ENCODE measurements around the gene CEACAM16.
"Not testable (repeated sequence)": the region's sequence is repeated elsewhere in the genome, so short reads cannot be mapped to it uniquely, and the experiment has no call there.

The CEACAM16 gene

DNA sequence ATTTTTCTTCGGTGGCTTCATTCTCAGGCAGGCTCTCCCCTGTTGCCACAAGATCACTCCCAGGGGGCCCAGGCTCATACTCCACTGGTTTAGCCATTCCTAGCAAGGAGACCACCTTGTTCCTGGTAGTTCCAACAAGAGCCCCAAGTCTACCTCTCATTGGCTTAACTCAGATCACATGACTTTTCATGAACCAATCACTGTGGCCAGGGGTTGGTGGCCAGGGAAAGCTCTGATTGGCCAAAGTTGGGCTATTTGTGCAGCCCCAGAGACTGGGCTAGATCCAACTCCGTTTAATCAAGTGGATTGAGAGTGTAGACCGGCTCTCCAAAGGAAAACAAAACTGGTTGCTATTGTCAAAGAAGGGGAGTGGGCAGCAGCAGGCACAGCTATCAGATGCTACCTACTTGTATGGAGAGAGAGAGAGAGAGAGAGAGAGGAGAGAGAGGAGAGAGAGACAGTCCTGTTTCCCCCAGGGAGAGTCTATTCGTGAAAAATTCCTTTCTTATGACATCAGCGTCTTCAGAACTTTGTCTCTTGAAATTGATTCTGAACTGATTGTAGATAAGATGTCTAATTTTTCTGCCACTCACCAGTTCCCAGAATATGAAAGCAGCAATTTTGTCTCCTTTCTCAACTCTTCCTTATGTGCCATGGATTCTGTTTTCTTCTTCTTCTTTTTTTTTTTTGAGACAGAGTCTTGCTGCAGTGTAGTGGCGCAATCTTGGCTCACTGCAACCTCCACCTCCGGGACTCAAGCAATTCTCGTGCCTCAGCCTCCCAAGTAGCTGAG is 21.7 kb upstream of the CEACAM16 start:
- DNase-seq (ENCODE audit: low read depth): no peak

DNA sequence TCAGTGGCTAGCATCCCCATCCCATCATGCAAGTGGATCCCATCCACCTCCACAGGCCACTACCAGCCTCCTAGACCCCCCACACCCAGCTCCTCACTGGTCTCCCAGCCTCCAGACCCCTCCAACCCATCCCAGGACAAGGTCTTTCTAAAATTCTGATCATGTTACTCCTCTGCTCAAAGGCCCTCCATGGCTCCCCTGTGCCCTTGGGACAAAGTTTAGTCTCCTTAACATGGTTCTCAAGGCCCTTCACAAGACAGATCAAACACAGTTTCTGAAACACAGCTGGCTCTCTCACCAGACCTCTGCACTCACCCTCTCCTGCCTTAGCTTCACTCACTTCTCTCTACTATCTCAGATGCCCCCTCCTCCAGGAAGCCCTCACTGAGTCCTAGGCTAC is 18.4 kb upstream of the CEACAM16 start:
- no peak for DNase-seq (ENCODE audit: low read depth)

DNA sequence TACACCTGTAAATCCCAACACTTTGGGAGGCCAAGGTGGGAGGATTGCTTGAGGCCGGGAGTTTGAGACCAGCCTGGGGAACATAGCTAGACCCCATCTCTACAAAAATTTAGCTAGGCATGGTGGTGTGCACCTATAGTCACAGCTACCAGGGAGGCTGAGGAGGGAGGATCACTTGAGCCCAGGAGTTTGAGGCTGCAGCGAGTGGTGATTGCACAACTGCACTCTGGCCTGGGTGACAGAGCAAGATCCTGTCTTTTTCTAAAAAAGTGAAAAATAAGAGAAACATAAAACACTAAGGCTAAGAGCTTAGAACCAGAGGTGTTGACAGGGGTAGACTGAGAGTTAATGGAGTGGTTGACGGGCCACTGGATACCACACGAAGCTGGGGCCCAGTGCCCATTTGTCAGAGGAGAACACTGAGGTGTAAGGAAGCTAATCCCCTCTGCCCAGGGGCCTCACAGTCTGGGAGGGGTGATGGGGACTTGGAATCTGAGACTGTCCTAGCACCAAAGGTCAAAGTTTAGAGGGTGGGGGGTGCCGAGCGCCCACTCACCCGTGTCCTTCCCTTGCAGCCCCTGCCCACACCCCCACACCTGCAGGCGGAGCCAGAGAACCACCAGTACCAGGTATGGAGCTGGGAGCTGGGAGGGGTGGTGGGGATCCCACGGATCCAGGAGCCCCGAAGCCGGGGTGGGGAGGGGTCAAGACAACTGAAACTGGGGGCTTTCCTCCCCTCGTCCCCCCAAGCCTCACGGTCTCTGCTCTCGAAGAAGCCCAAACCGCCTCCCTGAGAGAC is 16.8 kb upstream of the CEACAM16 start:
- DNase-seq (ENCODE audit: low read depth): no peak

DNA sequence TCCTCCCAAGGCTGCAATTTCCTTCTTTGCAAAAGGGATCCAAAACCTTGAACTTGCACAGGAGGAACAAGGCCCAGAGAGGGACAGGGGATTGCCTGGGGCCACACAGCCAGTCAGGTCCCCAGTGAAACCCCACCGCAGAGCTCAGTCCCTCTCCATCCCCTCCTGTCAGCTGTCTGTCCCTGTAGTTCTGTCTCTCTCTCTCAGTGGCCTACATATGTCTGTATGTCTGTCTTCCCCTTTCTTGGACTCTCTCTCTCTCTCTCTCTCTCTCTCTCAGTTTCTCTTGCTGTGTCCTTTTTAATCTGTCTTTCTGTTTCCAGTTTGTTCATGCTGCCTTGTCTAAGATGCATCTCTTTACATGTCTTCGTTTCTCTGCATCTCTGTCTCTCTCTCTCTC is 16.1 kb upstream of the CEACAM16 start:
- no peak for DNase-seq (ENCODE audit: low read depth)

DNA sequence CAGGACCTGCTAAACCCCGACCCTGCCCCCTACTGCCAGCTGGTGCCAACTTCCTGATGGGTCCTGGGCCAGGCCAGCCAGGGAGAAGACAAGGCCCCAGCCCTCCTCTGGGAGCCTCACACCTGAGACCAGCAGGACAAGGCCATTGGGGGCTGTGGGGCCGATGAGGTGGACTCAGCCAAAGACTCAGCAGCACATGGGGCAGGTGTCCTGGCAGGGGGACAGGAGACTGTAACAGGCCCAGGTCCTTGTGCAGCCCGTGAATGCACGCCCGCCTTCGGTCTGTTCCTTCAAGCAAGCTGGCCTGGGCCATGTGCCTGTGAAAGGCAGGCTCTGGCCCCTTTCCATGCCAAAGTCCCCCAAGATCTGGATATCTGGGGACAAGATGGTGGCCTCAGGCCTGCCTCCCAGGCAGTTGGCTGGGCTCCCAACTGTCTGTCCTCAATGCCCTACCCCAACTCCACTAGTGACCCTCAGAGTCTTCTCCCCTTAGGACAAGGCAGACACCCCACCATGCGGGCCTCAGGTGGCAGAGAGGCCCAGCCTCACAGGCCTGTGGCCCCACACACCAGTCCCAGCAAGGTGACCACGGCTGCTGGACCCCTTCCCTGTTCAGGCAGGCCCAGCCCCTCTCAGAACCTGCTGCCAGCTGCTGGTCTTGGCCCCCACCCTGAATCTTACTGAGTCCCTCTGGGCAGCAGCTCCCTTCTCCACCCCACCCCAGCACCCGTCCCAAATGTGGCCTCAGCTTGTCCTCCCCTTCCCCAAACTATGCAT is 15.3 kb upstream of the CEACAM16 start:
- DNase-seq (ENCODE audit: low read depth): no peak

DNA sequence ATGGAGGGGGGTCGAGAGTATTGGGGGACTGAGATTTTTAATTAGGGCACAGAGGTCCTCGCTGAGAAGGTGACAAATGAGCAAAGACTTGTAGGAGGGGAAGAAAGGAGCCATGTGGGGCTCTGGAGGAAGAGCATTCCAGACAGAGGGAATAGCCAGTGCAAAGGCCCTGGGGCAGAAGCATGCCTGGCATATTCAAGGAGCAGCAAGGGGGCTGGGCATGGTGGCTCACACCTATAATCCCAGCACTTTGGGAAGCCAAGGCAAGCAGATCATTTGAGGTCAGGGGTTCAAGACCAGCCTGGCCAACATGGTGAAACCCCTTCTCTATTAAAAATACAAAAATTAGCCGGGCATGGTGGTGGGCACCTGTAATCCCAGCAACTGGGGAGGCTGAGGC is 14.6 kb upstream of the CEACAM16 start:
- DNase-seq (ENCODE audit: low read depth): not testable (repeated sequence)

DNA sequence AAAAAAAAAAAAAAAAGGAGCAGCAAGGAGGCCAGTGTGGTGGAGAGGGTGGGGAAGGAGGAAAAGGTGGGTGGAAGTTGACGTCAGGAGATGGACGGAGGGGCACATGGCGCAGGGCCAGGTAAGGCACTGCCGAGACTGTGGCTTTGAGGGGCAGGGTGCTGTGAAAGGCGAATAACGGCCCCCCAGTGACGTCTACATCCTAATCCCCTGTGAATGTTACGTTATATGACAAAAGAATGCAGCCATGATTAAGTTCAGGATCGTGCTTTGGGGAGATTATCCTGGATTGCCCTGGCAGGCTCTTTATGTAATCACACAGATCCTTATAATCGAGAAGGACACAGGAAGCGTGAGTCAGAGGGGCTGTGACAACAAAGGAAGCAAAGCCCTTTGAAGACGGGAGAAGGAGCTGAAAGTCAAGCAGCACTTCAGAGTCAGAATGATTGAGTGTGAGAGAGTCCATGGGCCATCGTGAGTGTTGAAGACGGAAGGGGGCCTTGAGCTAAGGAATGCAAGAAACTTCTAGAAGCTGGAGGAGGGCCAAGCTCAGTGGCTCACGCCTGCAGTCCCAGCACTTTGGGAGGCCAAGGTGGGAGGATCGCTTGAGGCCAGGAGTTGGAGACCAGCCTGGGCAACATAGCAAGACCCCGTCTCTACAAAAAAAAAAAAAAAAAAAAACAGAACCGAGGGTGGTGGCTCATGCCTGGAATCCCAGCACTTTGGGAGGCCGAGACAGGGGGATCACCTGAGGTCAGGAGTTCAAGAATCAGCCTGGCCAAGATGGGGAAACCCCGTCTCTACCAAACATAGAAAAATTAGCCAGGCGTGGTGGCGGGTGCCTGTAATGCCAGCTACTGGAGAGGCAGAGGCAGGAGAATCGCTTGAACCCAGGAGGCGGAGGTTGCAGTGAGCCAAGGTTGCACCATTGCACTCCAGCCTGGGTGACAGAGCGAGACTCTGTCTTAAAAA is 13.8 kb upstream of the CEACAM16 start:
- DNase-seq (ENCODE audit: low read depth): peak; percentile 71

DNA sequence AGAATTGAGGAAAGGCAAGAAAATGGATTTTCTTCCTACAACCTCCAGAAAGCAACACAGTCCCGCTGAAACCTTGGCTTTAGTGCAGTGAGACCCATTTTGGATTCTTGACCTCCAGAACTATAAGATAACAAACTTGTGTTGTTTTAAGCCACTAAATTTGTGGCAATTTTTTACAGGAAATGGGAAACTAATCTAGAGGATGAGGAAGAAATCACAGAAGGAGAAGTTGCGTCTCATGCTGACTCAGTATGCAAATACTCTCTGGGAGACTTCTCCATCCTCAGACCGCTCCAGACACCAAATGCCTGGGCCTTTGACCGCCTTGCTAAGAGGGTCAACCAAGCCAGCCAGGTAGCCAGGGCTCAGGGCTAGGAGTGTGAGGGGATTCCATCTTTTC is 13.1 kb upstream of the CEACAM16 start:
- no peak for DNase-seq (ENCODE audit: low read depth)

DNA sequence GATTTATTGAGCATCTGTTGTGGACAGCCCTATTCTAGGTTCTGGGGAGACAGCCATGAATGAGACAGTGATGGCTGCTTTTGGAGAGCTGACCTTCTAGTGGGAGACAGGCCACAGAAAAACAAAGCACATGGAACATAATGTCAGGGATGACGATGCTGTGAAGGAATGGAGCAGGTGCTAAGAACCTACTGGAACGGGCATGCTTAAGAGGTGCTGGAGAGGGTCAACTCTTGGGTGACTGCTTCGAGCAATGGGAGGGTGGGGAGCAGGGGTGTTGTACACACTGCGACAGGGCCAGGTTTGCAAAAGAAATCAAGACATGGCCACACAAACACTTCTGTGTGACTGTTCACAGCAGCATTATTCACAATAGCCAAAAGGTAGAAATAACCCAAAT is 12.1 kb upstream of the CEACAM16 start:
- DNase-seq (ENCODE audit: low read depth): no peak

DNA sequence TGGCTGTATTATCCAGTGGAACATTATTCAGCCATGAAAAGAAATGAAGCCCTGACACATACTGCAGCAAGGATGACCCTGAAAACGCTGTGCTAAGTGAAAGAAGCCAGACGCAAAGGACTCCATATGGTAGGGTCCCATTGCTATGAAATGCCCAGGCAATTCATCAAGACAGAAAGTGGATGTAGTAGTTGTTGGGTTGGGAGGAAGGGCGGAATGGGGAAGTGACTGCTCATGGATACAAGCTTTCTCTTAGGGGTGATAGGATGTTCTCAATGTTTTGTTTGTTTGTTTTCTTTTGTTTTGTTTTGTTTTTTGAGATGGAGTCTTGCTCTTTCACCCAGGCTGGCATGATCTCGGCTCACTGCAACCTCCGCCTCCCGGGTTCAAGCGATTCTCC is 11.1 kb upstream of the CEACAM16 start:
- no peak for DNase-seq (ENCODE audit: low read depth)

DNA sequence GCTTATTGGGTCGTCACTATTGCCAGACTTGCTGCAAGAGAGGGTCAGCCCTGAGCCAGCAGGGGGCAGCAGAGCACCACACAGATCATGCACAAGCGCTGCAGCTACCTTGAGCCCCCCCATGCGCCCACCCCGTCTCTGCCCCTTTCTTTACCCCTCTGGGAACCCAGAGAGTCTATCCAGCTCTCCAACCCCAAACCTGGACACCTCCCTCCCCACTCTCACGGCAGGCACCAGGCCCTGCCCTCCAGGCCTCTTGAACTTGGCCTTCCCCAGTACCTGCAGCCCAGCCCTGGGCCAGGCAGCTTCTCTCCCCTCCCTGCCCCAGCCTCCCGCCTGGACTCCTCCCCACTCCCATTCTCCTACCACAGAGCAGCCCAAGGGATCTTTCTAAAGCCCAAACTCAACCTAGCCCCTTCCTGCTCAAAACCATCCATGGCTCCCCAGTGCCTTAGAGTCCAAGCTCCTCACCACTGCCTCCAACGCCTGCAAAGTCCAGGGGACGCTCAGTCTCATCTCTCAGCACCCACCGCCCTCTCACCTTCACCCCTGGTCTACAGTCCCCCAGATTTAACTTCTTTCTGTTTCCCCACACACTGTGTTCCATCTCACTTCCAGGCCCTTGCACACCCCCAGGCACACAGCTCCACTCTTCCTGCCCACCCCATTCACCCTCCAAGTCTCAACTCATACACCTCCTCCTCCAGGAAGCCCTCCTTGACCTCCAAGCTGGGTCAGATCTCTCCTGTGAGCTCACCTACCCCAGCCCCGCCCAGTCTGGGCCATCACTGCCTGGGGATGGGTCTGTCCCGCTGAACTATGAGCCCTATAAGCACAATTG is 9.4 kb upstream of the CEACAM16 start:
- no peak for DNase-seq (ENCODE audit: low read depth)

DNA sequence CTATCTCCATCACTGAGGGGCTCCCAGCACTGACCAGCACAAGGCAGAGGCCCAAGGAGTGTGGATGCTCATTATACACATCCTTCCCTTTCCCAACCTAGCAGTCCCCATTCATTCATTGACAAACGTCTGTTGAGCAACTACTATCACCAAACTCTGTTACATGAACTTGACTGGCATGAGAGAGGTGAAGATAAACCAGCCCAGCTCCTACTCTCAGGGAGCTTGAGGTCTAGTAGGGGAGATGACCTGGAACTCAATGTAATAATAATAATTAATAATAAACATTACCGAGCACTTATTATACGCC is 8.9 kb upstream of the CEACAM16 start:
- no peak for DNase-seq (ENCODE audit: low read depth)

DNA sequence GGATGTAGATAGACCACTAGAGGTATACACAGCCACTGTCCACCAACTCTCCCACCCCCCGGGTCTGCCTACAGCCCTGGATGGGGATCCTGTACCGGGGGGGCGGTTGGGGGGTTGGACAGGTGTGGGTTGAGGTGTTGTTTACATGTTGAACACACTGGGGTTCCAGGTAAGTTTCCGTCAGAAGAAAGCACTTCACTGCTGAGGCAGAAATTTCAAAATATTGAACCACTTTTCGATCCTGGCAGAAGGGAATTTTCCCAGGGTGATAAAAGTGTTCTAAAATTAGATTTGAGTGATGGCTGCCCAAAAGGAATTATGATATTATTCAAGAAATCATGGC is 6.6 kb upstream of the CEACAM16 start:
- no peak for DNase-seq (ENCODE audit: low read depth)

DNA sequence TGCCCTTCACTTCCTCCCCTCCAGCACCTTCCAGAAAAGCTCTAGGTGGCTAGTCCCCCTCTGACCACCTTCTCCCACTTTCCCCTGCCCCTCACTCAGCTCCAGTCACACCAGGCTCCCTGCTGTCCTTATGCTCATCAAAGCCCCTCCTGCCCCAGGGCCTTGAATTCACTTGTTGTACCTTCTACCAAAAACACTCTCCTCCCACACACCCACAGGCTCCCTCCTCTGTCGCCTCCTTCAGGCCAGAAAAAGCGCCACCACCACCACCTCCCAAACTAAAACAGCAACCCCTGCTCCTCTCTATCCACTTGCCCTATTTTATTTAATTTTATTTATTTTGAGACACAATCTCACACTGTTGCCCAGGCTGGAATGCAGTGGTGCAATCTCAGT is 4.8 kb upstream of the CEACAM16 start:
- DNase-seq (ENCODE audit: low read depth): no peak

DNA sequence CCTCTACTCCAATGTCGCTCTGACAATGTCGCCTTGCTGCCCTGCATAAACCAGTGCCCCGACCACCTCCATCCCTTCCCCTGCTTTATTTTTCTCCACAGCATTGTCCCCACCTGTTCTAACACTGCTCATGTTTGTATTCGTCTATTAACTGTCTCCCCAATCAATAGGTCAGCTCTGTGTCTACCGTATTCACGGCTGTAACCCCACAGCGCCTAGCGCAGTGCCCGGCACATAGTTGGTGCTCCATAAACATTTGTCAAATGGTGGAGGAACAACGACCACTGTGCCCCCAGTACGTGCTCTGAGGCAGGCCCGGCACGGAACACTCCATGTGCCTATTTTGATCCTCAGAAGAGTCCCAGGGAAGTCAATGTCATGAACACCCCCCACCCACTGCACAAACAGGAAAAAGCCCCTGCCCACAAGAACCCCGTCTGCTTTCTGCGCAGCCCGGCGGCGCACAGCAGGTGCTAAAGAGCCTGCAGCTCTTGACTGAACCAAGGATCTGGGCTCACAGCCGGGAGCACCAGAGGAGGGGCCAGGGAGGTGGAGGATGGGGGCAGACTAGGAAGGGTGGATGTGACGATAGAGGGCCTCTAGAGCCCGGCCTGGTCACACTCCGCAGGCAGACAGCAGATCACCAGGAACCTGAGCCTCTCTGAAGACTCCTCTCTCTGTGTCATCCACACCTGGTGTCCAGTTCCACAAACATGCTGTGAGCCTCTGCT is 1.8 kb upstream of the CEACAM16 start:
- no peak for DNase-seq (ENCODE audit: low read depth)

DNA sequence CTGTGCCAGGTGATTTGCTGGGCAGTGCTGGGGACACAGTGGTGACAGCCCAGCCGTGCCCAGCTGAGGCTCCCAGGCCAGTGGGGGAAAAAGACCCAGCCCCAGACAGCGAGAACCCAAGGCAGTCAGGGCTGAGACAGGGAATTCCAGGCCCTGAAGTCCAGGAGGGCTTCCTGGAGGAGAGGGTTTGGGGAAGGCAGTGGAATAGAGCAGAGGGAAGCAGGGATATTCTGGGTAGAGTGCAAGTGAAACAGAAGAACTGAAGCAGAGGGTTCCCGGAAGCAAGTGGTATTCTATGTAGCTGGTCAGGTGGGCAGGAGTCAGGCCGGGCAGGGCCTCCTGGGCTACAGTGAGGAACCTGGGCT is 1.3 kb upstream of the CEACAM16 start:
- no peak for DNase-seq (ENCODE audit: low read depth)

DNA sequence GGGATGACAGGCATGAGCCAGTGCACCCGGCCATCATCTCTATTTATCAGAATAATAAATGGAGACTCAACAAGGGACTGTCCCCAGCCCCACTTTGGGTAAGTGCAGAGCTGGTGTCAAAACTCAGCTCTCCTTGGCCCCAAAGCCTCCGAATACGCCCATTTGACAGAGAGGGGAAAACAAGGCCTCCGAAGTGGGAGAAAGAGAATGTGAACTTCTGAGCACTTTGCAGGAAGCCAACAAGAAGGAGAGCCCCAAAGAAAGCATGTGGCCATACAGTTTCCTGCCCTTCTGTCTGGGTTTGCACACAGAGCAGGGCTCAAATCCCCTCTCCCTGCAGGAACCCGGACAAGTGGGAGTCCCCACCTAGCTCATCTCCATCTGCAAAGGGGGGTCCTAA is 1.6 kb downstream of the CEACAM16 start:
- DNase-seq (ENCODE audit: low read depth): no peak

DNA sequence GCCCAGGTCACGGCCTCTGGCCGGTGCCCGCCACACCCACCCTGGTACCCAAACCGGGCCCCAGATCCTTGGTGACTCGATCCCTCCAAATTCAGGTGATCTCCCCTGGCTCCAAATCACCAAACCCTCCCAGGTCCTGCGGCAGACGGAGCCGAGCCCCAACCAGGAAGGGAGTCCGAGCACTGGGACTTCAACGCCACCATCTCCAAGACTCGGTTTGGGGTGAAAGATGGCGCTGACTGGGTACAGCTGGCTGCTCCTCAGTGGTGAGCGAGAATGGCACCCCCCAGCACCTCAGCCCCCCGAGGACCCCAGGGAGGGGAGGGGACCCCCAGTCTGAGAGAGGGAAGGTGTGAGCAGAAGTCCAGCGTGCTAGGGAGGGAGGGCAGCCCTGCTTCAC is 2.3 kb downstream of the CEACAM16 start:
- no peak for DNase-seq (ENCODE audit: low read depth)

DNA sequence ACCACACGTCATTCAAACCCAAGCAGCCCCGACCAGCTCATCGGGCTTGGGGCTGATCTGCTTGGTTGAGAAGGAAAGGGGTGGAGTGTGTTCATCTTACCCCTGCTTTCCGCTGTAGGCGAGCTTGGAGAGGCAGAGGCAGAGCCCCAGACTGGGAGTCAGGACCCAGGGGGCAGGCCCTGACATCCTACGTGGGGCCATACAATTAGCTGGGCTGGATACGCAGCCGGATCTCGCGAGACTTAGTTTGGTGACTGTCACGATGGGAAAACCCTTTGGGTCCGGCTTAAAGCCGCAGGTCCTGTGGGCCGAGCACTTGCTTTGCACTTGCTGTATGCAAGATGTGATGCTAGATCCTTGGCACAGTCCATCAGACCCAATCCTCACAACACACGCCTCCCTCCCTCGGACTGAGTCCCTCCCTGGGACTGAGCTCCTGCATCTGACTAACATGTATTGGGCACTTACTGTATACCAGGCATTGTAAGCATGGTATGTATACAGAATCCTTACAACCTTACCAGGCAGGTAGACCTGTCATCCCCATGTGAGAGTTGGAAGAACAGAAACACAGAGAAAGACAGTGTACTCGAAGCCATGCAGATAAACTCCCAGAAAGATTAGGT is 3.7 kb downstream of the CEACAM16 start:
- DNase-seq (ENCODE audit: low read depth): no peak

Data from non-pigmented ciliary epithelial cell (primary cell).